ENCODE measurements around the gene ITGB8.
A peak's percentile ranks its signal among the peaks of the same experiment; 100 is the strongest.
"Not testable (repeated sequence)": the region's sequence is repeated elsewhere in the genome, so short reads cannot be mapped to it uniquely, and the experiment has no call there.

The ITGB8 gene

DNA sequence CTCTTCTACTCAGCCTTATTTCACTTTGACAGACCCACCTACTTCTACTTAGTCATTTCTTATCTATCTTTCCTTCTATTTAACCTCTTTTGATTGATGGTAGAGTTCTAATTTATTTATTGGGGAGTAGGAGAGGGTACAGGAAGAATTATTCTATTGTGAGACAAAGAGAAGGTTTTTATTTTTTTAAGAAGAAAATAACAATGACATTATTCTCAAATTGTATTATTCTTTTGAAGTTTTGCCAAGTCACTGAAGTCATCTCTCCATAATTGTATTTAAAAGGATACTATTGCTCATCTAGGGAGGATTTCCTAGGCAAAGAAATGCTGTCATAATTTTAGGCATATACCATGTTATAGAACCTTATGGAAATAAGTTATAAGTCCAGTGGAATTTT, 52.7 kb downstream of the ITGB8 start:
- DNase-seq (ENCODE audit: low spot score) = no peak

DNA sequence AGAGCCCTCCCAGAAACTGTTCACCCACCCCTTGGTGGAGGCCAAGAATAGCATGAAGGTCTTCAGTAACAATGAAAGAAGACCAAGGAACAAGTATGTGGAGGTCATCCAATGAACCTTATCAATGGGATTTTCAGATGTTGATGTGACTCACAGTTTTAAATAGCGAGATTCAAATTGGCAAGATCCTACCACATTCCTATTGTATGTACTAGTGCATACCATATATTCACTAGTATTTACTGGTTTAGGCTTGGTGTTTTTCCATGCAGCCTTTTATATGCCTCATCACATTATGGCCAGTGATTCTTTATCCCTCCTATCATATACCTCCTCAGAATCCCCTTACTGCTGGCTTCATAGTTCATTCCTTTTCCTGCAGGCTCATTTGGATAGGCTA, 54.4 kb downstream of the ITGB8 start:
- peak; percentile 13 for DNase-seq (ENCODE audit: low spot score)

- DNase-seq (ENCODE audit: low spot score) = no peak
These were observed 57.4 kb downstream of the ITGB8 start for GRCh38 chr7:20388084-20388483.

DNA sequence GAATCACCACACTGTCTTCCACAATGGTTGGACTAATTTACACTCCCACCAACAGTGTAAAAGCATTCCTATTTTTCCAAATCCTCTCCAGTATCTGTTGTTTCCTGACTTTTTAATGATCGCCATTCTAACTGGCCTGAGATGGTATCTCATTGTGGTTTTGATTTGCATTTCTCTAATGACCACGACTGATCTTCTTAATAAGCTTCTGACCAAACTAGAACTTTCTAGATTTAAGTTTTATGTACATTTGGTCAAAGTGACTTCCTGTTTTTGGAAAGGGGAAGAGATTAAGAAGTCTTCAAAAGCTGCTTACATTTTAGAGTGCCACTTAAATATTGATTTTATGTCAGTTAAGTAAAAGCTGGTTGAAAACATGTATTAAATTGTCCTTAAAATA, 58.5 kb downstream of the ITGB8 start:
- DNase-seq (ENCODE audit: low spot score) = not testable (repeated sequence)

DNA sequence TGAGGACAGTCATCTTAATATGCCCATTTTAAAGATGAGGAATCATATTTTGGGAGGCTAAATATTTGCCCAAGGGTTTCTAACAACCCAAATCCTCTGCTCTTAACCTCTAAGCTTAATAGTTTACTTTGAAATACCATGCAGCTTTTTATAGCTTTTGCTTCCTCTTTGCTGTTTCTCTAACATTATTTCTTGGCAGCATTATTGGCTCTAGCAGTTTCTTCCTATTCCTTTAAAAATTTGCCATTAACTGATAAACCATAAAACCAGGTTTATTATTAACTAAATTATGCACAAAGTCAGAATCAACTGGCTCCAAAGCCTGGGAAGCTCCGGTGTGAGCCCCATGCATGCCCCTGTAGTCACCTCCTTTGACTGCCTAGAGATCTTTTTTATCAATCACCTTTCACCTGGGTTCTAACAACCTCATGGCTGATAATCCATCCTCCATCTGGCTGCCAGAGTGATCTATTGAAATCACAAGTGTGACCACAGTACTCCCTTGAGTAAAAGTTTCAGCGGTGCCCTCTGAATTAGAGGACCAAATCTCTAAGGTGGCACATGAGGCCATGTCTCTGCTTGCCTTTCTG, 62.4 kb downstream of the ITGB8 start:
- no peak for DNase-seq (ENCODE audit: low spot score)

DNA sequence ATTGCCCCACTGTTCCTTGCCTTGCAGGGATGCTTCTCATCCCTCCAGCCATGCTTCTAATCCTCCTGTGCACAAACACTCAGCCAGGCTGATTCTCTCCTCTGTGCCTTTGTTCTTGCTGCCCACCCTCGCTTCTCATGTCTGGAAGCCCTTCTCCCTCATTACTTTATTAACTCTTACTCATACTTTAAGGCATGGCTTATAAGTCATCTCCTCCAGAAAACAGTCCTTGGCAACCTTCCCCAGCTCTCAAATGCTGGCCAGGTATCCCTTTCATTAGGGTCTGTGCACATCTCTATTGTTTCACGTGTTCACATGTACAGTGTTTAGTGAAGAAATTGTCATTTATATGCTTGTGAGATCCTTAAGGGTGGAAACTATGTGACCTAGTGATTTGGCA, 62.9 kb downstream of the ITGB8 start:
- no peak for DNase-seq (ENCODE audit: low spot score)

- no peak for DNase-seq (ENCODE audit: low spot score)
These were observed 63.6 kb downstream of the ITGB8 start for GRCh38 chr7:20394284-20394683.

- DNase-seq (ENCODE audit: low spot score) = no peak
These were observed 64.4 kb downstream of the ITGB8 start for GRCh38 chr7:20395104-20395503.

- no peak for DNase-seq (ENCODE audit: low spot score)
These were observed 64.8 kb downstream of the ITGB8 start for GRCh38 chr7:20395511-20395910.

- DNase-seq (ENCODE audit: low spot score) = no peak
These were observed 68.8 kb downstream of the ITGB8 start for GRCh38 chr7:20399521-20399920.

DNA sequence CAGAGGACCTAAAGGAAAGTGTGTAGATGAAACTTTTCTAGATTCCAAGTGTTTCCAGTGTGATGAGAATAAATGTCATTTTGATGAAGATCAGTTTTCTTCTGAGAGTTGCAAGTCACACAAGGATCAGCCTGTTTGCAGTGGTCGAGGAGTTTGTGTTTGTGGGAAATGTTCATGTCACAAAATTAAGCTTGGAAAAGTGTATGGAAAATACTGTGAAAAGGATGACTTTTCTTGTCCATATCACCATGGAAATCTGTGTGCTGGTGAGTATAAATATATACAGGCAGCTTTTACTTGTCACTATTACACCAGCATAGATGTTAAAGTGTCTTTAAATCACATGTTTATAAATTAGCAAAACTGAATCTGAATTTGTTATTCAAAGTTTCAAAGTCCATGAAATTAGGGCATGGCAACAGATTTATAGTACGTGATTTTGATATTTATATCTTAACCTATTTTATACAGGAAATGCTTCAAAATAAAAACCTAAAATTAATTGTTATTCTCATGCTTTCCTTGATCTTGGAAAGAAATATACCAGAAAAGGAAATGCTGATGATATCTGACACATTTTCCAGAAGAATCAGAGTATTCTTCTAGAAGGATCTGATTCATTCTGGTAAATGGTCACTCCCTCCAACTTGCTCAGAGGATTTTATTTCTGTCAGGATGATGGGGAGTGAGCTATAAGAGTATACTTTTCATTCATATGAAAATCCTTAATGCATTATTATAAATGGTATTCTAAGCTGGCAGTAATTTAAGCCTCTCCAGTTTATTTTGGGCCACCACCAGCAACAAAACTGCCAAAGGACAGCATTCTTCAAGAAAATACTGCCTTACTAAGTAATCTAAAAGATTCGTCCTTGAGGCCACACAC, 71.4 kb downstream of the ITGB8 start:
- no peak for DNase-seq (ENCODE audit: low spot score)

GRCh38 chr7:20402747-20403230, 72.1 kb downstream of the ITGB8 start:
- DNase-seq (ENCODE audit: low spot score) = no peak

DNA sequence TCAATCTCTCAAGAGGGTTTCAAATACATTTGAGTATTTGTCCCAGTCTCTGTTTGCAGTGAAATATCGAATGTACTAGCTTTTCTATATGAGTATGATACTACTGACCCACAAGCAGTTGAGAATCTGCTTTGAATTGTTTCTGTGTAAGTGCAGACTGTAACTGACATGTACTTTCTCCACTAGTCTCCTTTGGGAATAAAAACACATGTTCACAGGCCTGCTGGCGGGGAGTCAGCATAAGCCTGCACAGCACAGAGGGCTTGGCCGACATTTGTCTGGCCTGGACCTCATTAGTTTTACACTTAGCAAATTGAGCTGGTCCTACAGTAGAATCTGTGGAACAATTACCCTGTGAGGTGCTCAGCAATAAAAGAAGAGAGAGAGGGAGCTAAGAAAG, 72.6 kb downstream of the ITGB8 start:
- DNase-seq (ENCODE audit: low spot score) = no peak

GRCh38 chr7:20404320-20404719, 73.6 kb downstream of the ITGB8 start:
- no peak for DNase-seq (ENCODE audit: low spot score)

DNA sequence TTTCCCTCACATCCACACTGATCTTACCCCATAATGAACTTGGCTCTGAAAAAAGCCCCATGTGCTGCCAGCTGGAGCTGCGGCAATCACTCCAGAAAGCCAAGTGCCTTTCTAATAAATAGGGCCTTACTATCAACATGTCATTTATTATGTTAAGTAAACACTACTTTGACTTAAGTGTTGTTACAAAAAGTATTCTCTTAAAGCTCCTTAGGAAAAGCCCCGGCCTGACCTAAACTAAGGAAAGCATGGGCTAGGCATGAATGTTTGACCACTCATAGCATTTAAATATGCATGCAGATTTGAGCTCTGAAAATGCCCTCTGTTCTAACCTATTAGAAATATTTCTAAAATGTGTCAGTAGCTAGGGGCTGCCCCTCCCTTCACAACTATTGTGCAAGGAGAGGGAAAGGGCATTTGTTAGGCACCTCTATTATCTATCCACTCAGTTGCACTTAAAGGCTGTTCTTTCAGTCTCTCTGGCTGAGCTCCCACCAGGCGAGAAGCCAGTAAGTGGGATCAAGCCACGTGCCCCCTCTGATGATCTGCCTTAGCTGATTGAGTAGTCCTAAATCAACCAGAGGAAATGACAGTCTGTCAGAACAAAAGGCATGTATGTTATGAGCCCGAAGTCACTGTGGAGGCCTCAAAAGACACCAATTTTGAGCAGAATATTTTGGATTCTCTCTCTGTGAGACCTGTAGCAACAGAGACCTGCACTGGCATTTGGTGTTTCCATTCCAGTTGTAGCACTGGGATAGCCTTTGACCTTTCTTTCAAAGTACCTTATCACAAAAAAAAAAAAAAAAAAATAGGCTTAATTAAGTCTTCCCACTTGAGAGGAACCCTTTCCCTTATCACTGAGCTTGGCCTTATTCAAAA, 77.1 kb downstream of the ITGB8 start:
- peak; percentile 9 for DNase-seq (ENCODE audit: low spot score)

- DNase-seq (ENCODE audit: low spot score) = no peak
These were observed 77.7 kb downstream of the ITGB8 start for GRCh38 chr7:20408467-20408826.

GRCh38 chr7:20409961-20410360, 79.3 kb downstream of the ITGB8 start:
- no peak for DNase-seq (ENCODE audit: low spot score)

DNA sequence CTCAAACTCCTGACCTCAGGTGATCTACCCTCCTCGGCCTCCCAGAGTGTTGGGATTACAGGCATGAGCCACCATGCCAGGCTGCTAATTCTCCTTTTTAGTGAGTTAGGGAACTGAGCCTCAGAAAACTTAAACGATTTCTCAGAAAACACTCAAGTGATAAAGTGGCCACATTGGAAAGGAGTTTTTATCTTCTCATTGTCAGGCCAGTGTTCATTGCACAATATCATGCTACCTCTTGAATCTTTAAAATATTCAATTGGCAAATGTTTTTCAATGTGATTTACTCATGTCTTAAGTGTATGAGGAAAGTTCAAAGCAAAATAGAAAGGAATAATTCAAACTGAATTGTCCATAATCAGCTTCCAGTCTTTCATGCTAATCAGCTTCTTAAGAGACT, 80.7 kb downstream of the ITGB8 start:
- no peak for DNase-seq (ENCODE audit: low spot score)

DNA sequence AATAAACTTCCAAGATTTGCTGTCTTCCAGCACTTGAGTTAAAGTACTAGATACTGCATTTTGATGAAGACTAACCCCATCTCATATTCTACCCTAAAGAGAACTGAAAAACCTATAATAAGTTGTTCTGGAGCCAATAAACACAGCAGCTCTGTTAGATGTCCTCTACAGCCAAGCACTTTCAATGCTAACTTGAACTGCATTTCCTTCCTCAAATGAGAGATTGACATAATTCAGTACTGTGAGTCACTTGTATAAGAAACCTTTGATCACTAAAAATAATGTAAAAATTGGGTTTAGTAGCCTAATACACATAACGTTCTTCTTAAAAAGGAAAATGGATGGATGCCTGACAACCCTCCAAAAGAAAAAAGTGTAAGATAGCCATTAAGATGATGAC, 81.3 kb downstream of the ITGB8 start:
- DNase-seq (ENCODE audit: low spot score) = no peak

- no peak for DNase-seq (ENCODE audit: low spot score)
These were observed 86.6 kb downstream of the ITGB8 start for GRCh38 chr7:20417260-20417659.

DNA sequence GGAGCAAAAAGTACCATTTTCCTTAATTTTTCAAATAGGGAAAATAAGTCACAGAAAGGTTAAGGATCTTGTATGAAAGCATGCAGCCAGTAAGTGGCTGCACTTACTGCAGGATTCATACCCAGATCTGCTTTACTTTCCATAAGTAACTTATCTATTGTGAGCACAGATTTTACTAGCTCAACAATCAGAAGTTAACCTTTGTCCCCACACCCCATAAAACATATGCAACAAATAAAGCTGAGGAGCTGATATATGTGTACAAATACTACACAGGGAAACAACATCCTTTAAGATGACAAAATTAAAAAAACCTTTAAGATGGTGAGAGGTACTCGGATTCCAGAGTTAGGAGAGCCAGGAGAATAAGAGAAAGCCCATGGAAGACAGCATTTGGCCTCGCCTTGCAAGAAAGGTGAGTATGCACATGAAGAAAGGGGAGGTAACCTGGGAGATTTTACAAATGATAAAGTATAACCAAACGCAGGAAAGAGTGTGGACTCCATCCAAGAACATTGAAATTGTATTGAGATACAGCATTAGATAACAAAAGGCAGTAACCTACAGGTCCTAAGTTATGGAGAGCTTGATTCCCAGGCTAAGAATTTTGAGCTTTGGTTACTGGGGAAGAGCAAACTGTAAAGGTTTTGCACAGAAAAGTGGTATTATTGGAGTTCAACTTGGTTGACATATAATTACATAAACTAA, 87.1 kb downstream of the ITGB8 start:
- DNase-seq (ENCODE audit: low spot score) = no peak

DNA sequence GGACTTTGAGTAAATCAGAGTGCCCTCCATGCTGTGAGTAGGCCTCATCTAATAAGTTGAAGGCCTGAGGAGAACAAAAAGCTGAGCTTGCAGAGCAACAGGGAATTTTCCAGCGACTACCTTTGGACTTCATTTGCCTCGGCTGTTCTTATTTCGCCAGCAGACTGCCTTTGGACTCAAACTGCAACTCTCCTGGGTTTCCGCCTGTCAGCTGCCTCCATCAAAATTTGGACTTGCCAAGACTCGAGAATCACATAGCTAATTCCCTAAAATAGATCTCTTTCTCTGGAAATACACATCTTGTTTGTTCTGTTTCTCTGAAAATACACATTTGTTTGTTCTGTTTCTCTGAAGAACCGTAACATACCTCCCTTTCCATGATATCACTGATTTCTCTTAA, 93.8 kb downstream of the ITGB8 start:
- no peak for DNase-seq (ENCODE audit: low spot score)
